GM12801 (cell line): Measurements from ENCODE around the gene GABBR2.

Experiments used
- TF ChIP-seq, protein P1 (sequence below): IDR thresholded peaks from one replicate; pipeline ENCODE4 v1.5.1; 2011; ENCODE audit warnings: control low read depth; ENCODE audit not compliant: insufficient read length; ENCODE audit errors: extremely low read depth

The GABBR2 gene

GRCh38 chr9:98667005-98667640 is 41.6 kb downstream of the GABBR2 start:
- TF ChIP-seq, protein P1, sequence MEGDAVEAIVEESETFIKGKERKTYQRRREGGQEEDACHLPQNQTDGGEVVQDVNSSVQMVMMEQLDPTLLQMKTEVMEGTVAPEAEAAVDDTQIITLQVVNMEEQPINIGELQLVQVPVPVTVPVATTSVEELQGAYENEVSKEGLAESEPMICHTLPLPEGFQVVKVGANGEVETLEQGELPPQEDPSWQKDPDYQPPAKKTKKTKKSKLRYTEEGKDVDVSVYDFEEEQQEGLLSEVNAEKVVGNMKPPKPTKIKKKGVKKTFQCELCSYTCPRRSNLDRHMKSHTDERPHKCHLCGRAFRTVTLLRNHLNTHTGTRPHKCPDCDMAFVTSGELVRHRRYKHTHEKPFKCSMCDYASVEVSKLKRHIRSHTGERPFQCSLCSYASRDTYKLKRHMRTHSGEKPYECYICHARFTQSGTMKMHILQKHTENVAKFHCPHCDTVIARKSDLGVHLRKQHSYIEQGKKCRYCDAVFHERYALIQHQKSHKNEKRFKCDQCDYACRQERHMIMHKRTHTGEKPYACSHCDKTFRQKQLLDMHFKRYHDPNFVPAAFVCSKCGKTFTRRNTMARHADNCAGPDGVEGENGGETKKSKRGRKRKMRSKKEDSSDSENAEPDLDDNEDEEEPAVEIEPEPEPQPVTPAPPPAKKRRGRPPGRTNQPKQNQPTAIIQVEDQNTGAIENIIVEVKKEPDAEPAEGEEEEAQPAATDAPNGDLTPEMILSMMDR: no peak

GRCh38 chr9:98665501-98665900 is 43.2 kb downstream of the GABBR2 start:
- TF ChIP-seq, protein P1: no peak

DNA sequence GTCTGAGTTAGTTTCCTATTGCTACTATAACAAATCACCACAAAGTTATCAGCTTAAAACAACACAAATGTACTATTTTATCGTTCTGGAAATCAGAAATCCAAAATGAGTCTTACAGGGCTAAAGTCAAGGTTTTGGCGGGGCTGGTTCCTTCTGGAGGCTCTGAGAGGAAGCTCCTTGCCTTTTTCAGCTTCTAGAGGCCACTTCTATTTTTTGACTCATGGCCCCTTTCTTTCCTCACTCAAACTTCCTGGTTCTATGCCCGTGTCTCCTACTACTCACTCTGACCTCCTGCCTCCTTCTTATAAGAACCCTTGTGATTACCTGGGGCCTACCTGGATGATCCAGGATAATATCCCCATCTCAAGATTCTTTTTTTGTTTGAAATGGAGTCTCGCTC is 48.2 kb downstream of the GABBR2 start:
- TF ChIP-seq, protein P1: no peak

GRCh38 chr9:98658951-98659351 is 49.8 kb downstream of the GABBR2 start:
- TF ChIP-seq, protein P1: no peak

GRCh38 chr9:98657897-98658296 is 50.8 kb downstream of the GABBR2 start:
- TF ChIP-seq, protein P1: no peak

- TF ChIP-seq, protein P1: no peak
Measured at GRCh38 chr9:98656511-98656910, 52.2 kb downstream of the GABBR2 start.

DNA sequence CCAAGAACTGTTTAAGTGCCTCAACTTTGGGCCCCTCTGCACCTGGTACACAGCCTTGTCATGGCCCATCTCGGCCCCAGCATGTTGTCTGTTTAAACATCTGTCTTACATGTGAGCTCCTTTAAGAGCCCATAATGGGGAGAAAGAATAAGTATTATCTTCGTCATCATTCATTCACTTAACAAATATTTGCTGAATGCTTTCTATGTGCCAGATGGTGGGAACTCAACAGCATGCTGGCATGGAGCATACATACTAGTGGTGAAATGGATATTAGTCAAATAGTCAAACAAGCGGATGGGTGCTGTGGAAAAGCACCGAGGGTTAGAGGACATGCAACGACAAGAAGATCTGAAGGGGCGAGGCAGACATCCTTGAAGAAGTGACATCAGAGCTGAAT is 54.5 kb downstream of the GABBR2 start:
- TF ChIP-seq, protein P1: no peak
